22Rv1 (cell line): ENCODE results near the gene RPP38.

Experiments
- CTCF ChIP-seq: fragments of 450-650 bp; IDR thresholded peaks from 2 replicates; pipeline ENCODE4 v1.5.1; 2017; ENCODE audit warnings: mild to moderate bottlenecking
- ZFX ChIP-seq: fragments of 450-650 bp; IDR thresholded peaks from 2 replicates; pipeline ENCODE4 v1.6.1; 2017; ENCODE audit warnings: antibody characterized with exemption, borderline replicate concordance

- TF ChIP-seq CTCF (no peak), ZFX (no peak)
Observed at GRCh38 chr10:15112657-15113056, 15.5 kb downstream of the RPP38 start.
